H1 (cell line): ENCODE data around the gene DPYSL4. TPM values are rescaled to one million over a fixed set of nuclear protein-coding genes. Genes with fewer than 3 reads are reported as not detected.

Experiments used
- CTCF ChIA-PET: fragments of 300-600 bp; sonication (Branson Sonifier 250); formaldehyde crosslinking; loops from one replicate; lab custom pipeline; 2021; ENCODE audit not compliant: partially characterized antibody; lab: Charles Lee
- POLR2A ChIA-PET: fragments of 300-600 bp; sonication (Branson Sonifier 250); formaldehyde crosslinking; loops from one replicate; lab custom pipeline; 2021; ENCODE audit warnings: inconsistent platforms; ENCODE audit not compliant: partially characterized antibody; lab: Charles Lee
- DNase-seq, 2 experiments: peaks; one replicate each; pipeline versions ENCODE4 v3.0.0 to v3.0.0-alpha.2; 2010 to 2022; ENCODE audit warnings: low spot score in 2 of 2, low read depth in 1 of 2, mixed read lengths in 1 of 2
- FAIRE-seq: peaks from 2 replicates; lab custom pipeline; 2011; peaks lifted over from hg19 to GRCh38; lab: Jason Lieb, UNC
- H2AFZ ChIP-seq: 2 replicates; pipeline ENCODE4 v1.8.1; 2012; ENCODE audit warnings: low read length, inconsistent platforms
- H2AK5ac ChIP-seq: 2 replicates; pipeline ENCODE4 v1.6.1; 2013; ENCODE audit warnings: low read depth, low read length
- H2BK120ac ChIP-seq: replicated peaks from 2 replicates; pipeline ENCODE3; 2013; ENCODE audit warnings: low read depth, low read length, inconsistent platforms
- H2BK12ac ChIP-seq: 2 replicates; pipeline ENCODE4 v1.6.1; 2013; ENCODE audit warnings: low read depth, low read length
- H2BK15ac ChIP-seq: 2 replicates; pipeline ENCODE4 v1.6.1; 2013; ENCODE audit warnings: low read length
- H2BK20ac ChIP-seq: 2 replicates; pipeline ENCODE4 v1.6.1; 2013; ENCODE audit warnings: low read length
- H2BK5ac ChIP-seq: 2 replicates; pipeline ENCODE4 v1.6.1; 2013; ENCODE audit warnings: low read depth, low read length
- H3K14ac ChIP-seq: 2 replicates; pipeline ENCODE4 v1.6.1; 2013; ENCODE audit warnings: inconsistent platforms; ENCODE audit not compliant: insufficient read length
- H3K18ac ChIP-seq: 2 replicates; pipeline ENCODE4 v1.6.1; 2013; ENCODE audit warnings: low read length; ENCODE audit errors: extremely low read depth
- H3K23ac ChIP-seq: 2 replicates; pipeline ENCODE4 v1.6.1; 2013; ENCODE audit warnings: inconsistent platforms; ENCODE audit not compliant: insufficient read length
- H3K23me2 ChIP-seq: 2 replicates; pipeline ENCODE4 v1.6.1; 2013; ENCODE audit warnings: low read depth, low read length
- H3K27ac ChIP-seq: 2 replicates; pipeline ENCODE4 v1.6.1; 2011; ENCODE audit warnings: low read depth, low read length, inconsistent platforms
- H3K27me3 ChIP-seq, 4 experiments: replicated peaks in 1 of 4; 1 replicate in 1 of 4; 2 replicates in 3 of 4; pipeline versions ENCODE4 v1.6.1 to v1.8.1; 2011 to 2013; ENCODE audit warnings: low read length in 3 of 4, mild to moderate bottlenecking in 3 of 4, inconsistent platforms in 2 of 4, mixed read lengths in 2 of 4, moderate library complexity in 1 of 4; ENCODE audit not compliant: control insufficient read depth in 3 of 4, insufficient read depth in 3 of 4; ENCODE audit errors: extremely low read depth in 1 of 4
- H3K36me3 ChIP-seq, 4 experiments: 2 replicates each; pipeline versions ENCODE4 v1.6.1 to v1.8.1; 2011 to 2013; ENCODE audit warnings: mild to moderate bottlenecking in 4 of 4, low read length in 3 of 4, moderate library complexity in 2 of 4, control low read depth in 1 of 4, inconsistent platforms in 1 of 4; ENCODE audit not compliant: insufficient read depth in 4 of 4, control insufficient read depth in 2 of 4
- H3K4ac ChIP-seq: replicated peaks from 2 replicates; pipeline ENCODE3; 2013; ENCODE audit warnings: low read length, low read depth, mixed read lengths, inconsistent platforms; ENCODE audit not compliant: insufficient read length
- H3K4me1 ChIP-seq, 4 experiments: replicated peaks in 1 of 4; 1 replicate in 1 of 4; 2 replicates in 3 of 4; pipeline versions ENCODE4 v1.6.1 to v1.8.1; 2011 to 2013; ENCODE audit warnings: low read length in 3 of 4, inconsistent platforms in 2 of 4, mixed read lengths in 1 of 4; ENCODE audit not compliant: insufficient read depth in 4 of 4, control insufficient read depth in 3 of 4
- H3K4me2 ChIP-seq, 2 experiments: 2 replicates each; pipeline versions ENCODE4 v1.6.1 to v1.8.1; 2011 to 2013; ENCODE audit warnings: low read depth in 2 of 2, low read length in 2 of 2, control low read depth in 1 of 2, inconsistent platforms in 1 of 2, mild to moderate bottlenecking in 1 of 2; ENCODE audit not compliant: insufficient read depth in 1 of 2
- H3K4me3 ChIP-seq, 4 experiments: fragments of 200-600, 300-600 bp in 1 of 4; sonication (generic), shearing (Covaris generic), sonication (Bioruptor Twin) in 1 of 4; 2 replicates each; pipeline versions ENCODE4 v1.5.1 to v1.8.1; 2011 to 2016; ENCODE audit warnings: low read length in 4 of 4, low read depth in 3 of 4, control low read depth in 2 of 4, inconsistent platforms in 2 of 4, mild to moderate bottlenecking in 2 of 4, mixed read lengths in 1 of 4, moderate library complexity in 1 of 4; ENCODE audit not compliant: insufficient read depth in 2 of 4; ENCODE audit errors: extremely low read depth in 1 of 4
- H3K56ac ChIP-seq: replicated peaks from 2 replicates; pipeline ENCODE3; 2013; ENCODE audit warnings: low read depth, mild to moderate bottlenecking, mixed read lengths, low read length, inconsistent platforms; ENCODE audit not compliant: insufficient read length
- H3K79me1 ChIP-seq: 2 replicates; pipeline ENCODE4 v1.6.1; 2013; ENCODE audit warnings: low read depth, low read length, control low read depth
- H3K79me2 ChIP-seq, 2 experiments: 2 replicates each; pipeline versions ENCODE4 v1.6.1 to v1.8.1; 2012 to 2013; ENCODE audit warnings: low read length in 2 of 2, mild to moderate bottlenecking in 2 of 2, inconsistent platforms in 1 of 2; ENCODE audit not compliant: insufficient read depth in 2 of 2, control insufficient read depth in 1 of 2
- H3K9ac ChIP-seq, 4 experiments: replicated peaks in 1 of 4; 1 replicate in 1 of 4; 2 replicates in 3 of 4; pipeline versions ENCODE4 v1.6.1 to v1.8.1; 2011 to 2013; ENCODE audit warnings: low read depth in 3 of 4, low read length in 3 of 4, control low read depth in 2 of 4, mild to moderate bottlenecking in 2 of 4, moderate library complexity in 2 of 4, inconsistent platforms in 1 of 4; ENCODE audit errors: extremely low read depth in 1 of 4
- H3K9me3 ChIP-seq, 2 experiments: 2 replicates each; pipeline versions ENCODE4 v1.6.1 to v1.8.1; 2012 to 2013; ENCODE audit warnings: mild to moderate bottlenecking in 2 of 2, moderate library complexity in 2 of 2, control low read depth in 1 of 2, inconsistent platforms in 1 of 2, low read depth in 1 of 2, low read length in 1 of 2, mixed read lengths in 1 of 2; ENCODE audit not compliant: insufficient read depth in 2 of 2
- H4K20me1 ChIP-seq, 2 experiments: replicated peaks in 1 of 2; 2 replicates each; pipeline versions ENCODE3 to v1.8.1; 2011 to 2013; ENCODE audit warnings: inconsistent platforms in 2 of 2, low read length in 2 of 2, mild to moderate bottlenecking in 1 of 2; ENCODE audit not compliant: insufficient read depth in 2 of 2, control insufficient read depth in 1 of 2
- H4K5ac ChIP-seq: 2 replicates; pipeline ENCODE4 v1.6.1; 2013; ENCODE audit warnings: low read length, low read depth, mixed read lengths, inconsistent platforms; ENCODE audit not compliant: insufficient read length
- H4K8ac ChIP-seq: 2 replicates; pipeline ENCODE4 v1.8.0; 2013; ENCODE audit warnings: mild to moderate bottlenecking, moderate library complexity, low read length, inconsistent platforms; ENCODE audit not compliant: insufficient read depth; ENCODE audit errors: extremely low read depth
- H4K91ac ChIP-seq: replicated peaks from 2 replicates; pipeline ENCODE3; 2013; ENCODE audit warnings: low read length, mixed read lengths, inconsistent platforms; ENCODE audit not compliant: insufficient read length
- BRCA1 ChIP-seq: IDR thresholded peaks from 2 replicates; pipeline ENCODE4 v1.6.1; 2012; ENCODE audit warnings: low read depth, low read length, improper control_type of control experiment
- CBX8 ChIP-seq: fragments of 300-800, 300-1000 bp; sonication (generic); IDR thresholded peaks from 2 replicates; pipeline ENCODE4 v1.7.1; 2016; ENCODE audit warnings: low read depth, low read length, borderline replicate concordance
- CEBPB ChIP-seq: IDR thresholded peaks from 2 replicates; pipeline ENCODE4 v1.6.1; 2012; ENCODE audit warnings: low read depth, low read length
- CHD1 ChIP-seq: IDR thresholded peaks from 2 replicates; pipeline ENCODE4 v1.6.1; 2012; ENCODE audit warnings: low read depth, low read length, improper control_type of control experiment
- CHD2 ChIP-seq: IDR thresholded peaks from 2 replicates; pipeline ENCODE4 v1.6.1; 2012; ENCODE audit warnings: low read length, improper control_type of control experiment
- EZH2 ChIP-seq: fragments of 200-600 bp; sonication (generic); IDR thresholded peaks from 2 replicates; pipeline ENCODE4 v1.7.1; 2012; ENCODE audit warnings: low read depth, mild to moderate bottlenecking, moderate library complexity, low read length, inconsistent platforms; ENCODE audit not compliant: severe bottlenecking
- HDAC6 ChIP-seq: IDR thresholded peaks from one replicate; pipeline ENCODE4 v1.7.1; 2012; ENCODE audit warnings: low read depth, mild to moderate bottlenecking, inconsistent platforms, low read length, moderate library complexity
- POLR2AphosphoS5 ChIP-seq: IDR thresholded peaks from 2 replicates; pipeline ENCODE4 v1.6.1; 2011; ENCODE audit warnings: low read depth, low read length
- SIX5 ChIP-seq: IDR thresholded peaks from 2 replicates; pipeline ENCODE4 v1.6.1; 2011; ENCODE audit warnings: mild to moderate bottlenecking, low read depth, low read length
- TAF7 ChIP-seq: optimal IDR thresholded peaks from 2 replicates; pipeline ENCODE3; 2011; ENCODE audit warnings: low read depth, mild to moderate bottlenecking, inconsistent platforms, low read length, moderate library complexity, borderline replicate concordance
- ZNF274 ChIP-seq: IDR thresholded peaks from 2 replicates; pipeline ENCODE4 v1.7.0; 2012; ENCODE audit warnings: low read length, borderline replicate concordance; ENCODE audit errors: extremely low read depth
- WGBS, 2 experiments: shearing (Covaris generic) in 1 of 2; methylation state at CpG; one replicate each; pipeline versions ENCODE4 v1.1.6 to v1.1.7; 2013 to 2015; ENCODE audit warnings: low lambda C conversion rate in 2 of 2, mixed read lengths in 2 of 2, inconsistent platforms in 1 of 2, low coverage in 1 of 2, missing lambda C conversion rate in 1 of 2; ENCODE audit not compliant: insufficient replicate concordance in 2 of 2, insufficient coverage in 1 of 2, insufficient read length in 1 of 2; ENCODE audit errors: extremely low coverage in 1 of 2, missing lambda C conversion rate in 1 of 2; 5-methylcytosine and 5-hydroxymethylcytosine counted together
- polyA plus RNA-seq, 7 experiments: library from polyadenylated mRNA; depleted of rRNA in 3 of 7; stranded (reverse) in 5 of 7; unstranded in 2 of 7; fragments of >200 nt in 5 of 7; fragments of 200-250 nt in 2 of 7; gene quantifications; 1 replicate in 5 of 7; 2 replicates in 1 of 7; 4 replicates in 1 of 7; pipeline versions ENCODE4 v1.2.1 to v1.2.3, GENCODE V29; 2011 to 2013; ENCODE audit warnings: missing spikeins in 2 of 7, mixed read lengths in 2 of 7
- total RNA-seq: library from RNA; stranded (reverse); fragmentation: NEBNext Ultra II Directional; extraction: Animal tissue kit (Norgen Biotek cat#: 25700); gene quantifications from 2 replicates; pipeline ENCODE4 v1.2.1, GENCODE V29; 2021

Gene DPYSL4
- total and polyA plus RNA-seq, 2 of the 8 experiments (the other 6 are each of a cell fraction or from before 2014, with no cell fraction given): 12.9 to 15.2 TPM

DNA sequence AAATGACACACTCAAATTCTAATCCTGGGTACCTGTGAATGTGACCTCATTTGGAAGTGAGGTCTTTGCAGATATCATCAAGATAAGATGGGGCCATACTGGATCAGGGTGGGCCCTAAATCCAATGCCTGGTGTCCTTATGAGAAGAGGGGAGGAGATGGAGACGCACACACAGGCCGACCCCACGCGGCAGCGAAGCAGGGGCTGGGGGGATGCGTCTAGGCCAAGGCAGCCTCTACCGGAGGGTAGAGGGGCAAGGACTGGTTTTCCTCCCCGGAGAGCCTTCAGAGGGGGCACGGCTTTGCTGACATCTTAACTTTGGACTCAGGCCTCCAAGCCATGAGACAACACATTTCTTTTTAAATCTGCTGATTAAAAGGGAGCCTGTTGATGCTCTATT is 33.3 kb downstream of the DPYSL4 start:
- H2BK5ac ChIP-seq: no peak overlapping the region
- no peaks in the 10 kb centered on the region for H3K23me2 ChIP-seq
- no peak overlapping the region for H2BK12ac ChIP-seq
- H3K36me3 ChIP-seq: no peaks in the 10 kb centered on the region; a peak in 1 of 8 replicates
- no peaks in the 10 kb centered on the region for H3K27me3 ChIP-seq
- FAIRE-seq: no peak
- no peaks in the 10 kb centered on the region for H4K20me1 ChIP-seq
- POLR2A ChIA-PET: no interaction called here
- no peak overlapping the region for H3K14ac ChIP-seq
- H2BK15ac ChIP-seq: no peak overlapping the region
- WGBS, 2 experiments: 85% methylated on average over 4 of the region's 9 CpGs; no CpG with 5 or more reads in 1 of the 2 experiments
- DNase-seq: no peak
- no peak overlapping the region for H3K23ac ChIP-seq
- no peak overlapping the region for H2AK5ac ChIP-seq
- H2AFZ ChIP-seq: no peak overlapping the region
- no peak overlapping the region for H3K4me2 ChIP-seq
- no peaks in the 10 kb centered on the region; the same call in 1 of the 2 replicates for H3K79me1 ChIP-seq
- no peak overlapping the region for H2BK20ac ChIP-seq
- TF ChIP-seq CHD2 (no peak), CBX8 (no peak), TAF7 (no peak), POLR2AphosphoS5 (no peak), EZH2 (no peak), BRCA1 (no peak), ZNF274 (no peak), HDAC6 (no peak), CHD1 (no peak), SIX5 (no peak), CEBPB (no peak)
- no peak overlapping the region for H4K91ac ChIP-seq
- H3K18ac ChIP-seq: no peak overlapping the region
- H3K9ac ChIP-seq: no peak overlapping the region
- H3K27ac ChIP-seq: no peak overlapping the region
- H3K4ac ChIP-seq: no peak overlapping the region
- H2BK120ac ChIP-seq: no peak overlapping the region
- H3K4me3 ChIP-seq: no peak overlapping the region
- H4K8ac ChIP-seq: no peak overlapping the region
- H3K4me1 ChIP-seq: no peaks in the 10 kb centered on the region; a peak in 1 of 7 replicates
- H3K79me2 ChIP-seq: no peaks in the 10 kb centered on the region
- CTCF ChIA-PET: interaction anchor here (0.9 to 2.2 kb wide), 9 partner anchors 14 to 240 kb away, joined by 3 to 11 read pairs (median 4); no protein-coding TSS in a partner anchor
- no peak overlapping the region for H3K56ac ChIP-seq
- H4K5ac ChIP-seq: no peak overlapping the region
- peaks cover 21 to 22% of the 10 kb centered on the region in 2 experiments for H3K9me3 ChIP-seq
